Activated T-cell treated with anti-CD3 and anti-CD28 coated beads for 1 hour (primary cell): ENCODE measurements around the gene HOXB4.
A peak's percentile ranks its signal among the peaks of the same experiment; 100 is the strongest.

Source experiments
- DNase-seq: peaks from one replicate; pipeline ENCODE4 v3.0.0-alpha.2; 2020; ENCODE audit warnings: low read depth

Gene HOXB4

GRCh38 chr17:48577946-48578615 is at the start of gene HOXB4:
Gene HOXB4 (minus strand): TSS chr17:48578350. CDS start chr17:48578319, 31 bp downstream.
- DNase-seq: no peak

- no peak for DNase-seq
Observed at GRCh38 chr17:48627118-48627597, 49.0 kb upstream of the HOXB4 start.

- DNase-seq: no peak
Observed at GRCh38 chr17:48626245-48627117, 48.3 kb upstream of the HOXB4 start, which contains the start of gene HOXB9. Gene HOXB9 (minus strand): TSS chr17:48626358. CDS start chr17:48626269, 89 bp downstream.

- DNase-seq: no peak
Observed at GRCh38 chr17:48625495-48626244, 47.5 kb upstream of the HOXB4 start.

GRCh38 chr17:48624544-48625494 is 46.7 kb upstream of the HOXB4 start:
- DNase-seq: no peak

- no peak for DNase-seq
Observed at GRCh38 chr17:48624118-48624517, 46.0 kb upstream of the HOXB4 start.

- DNase-seq: no peak
Observed at GRCh38 chr17:48623583-48623982, 45.4 kb upstream of the HOXB4 start.

GRCh38 chr17:48622857-48623256 is 44.7 kb upstream of the HOXB4 start:
- no peak for DNase-seq

- DNase-seq: no peak
Observed at GRCh38 chr17:48621410-48622392, 43.6 kb upstream of the HOXB4 start.

- DNase-seq: no peak
Observed at GRCh38 chr17:48620461-48621139, 42.5 kb upstream of the HOXB4 start.

- no peak for DNase-seq
Observed at GRCh38 chr17:48619826-48620449, 41.8 kb upstream of the HOXB4 start.

- DNase-seq: peak; percentile 82
Observed at GRCh38 chr17:48618256-48618896, 40.2 kb upstream of the HOXB4 start.

GRCh38 chr17:48617471-48618255 is 39.5 kb upstream of the HOXB4 start:
- DNase-seq: no peak

- no peak for DNase-seq
Observed at GRCh38 chr17:48616717-48617470, 38.7 kb upstream of the HOXB4 start.

GRCh38 chr17:48615963-48616716 is 38.0 kb upstream of the HOXB4 start:
- no peak for DNase-seq
